SK-N-SH treated with all-trans-retinoic acid at 6 μM for 48 hours (cell line): Measurements from ENCODE around the gene SSNA1.

Experiments used
- RARB ChIP-seq: fragments of 250-450 bp; sonication (Bioruptor Pico); IDR thresholded peaks from 2 replicates; pipeline ENCODE4 v1.8.0; 2021; ENCODE audit warnings: mild to moderate bottlenecking, moderate library complexity
- SNAI2 ChIP-seq: fragments of 250-450 bp; sonication (Bioruptor Pico); IDR thresholded peaks from 2 replicates; pipeline ENCODE4 v1.5.0; 2020; ENCODE audit warnings: mild to moderate bottlenecking, moderate library complexity
- TCF4 ChIP-seq: fragments of 250-450 bp; sonication (Bioruptor Pico); IDR thresholded peaks from 2 replicates; pipeline ENCODE4 v1.8.0; 2021; ENCODE audit warnings: mild to moderate bottlenecking, moderate library complexity, borderline replicate concordance
- ZC3H10 ChIP-seq: fragments of 250-450 bp; sonication (Bioruptor Pico); IDR thresholded peaks from 2 replicates; pipeline ENCODE4 v1.5.1; 2021; ENCODE audit warnings: mild to moderate bottlenecking, moderate library complexity
- ZFP30 ChIP-seq: fragments of 450-650 bp; formaldehyde crosslinking; IDR thresholded peaks from 2 replicates; pipeline ENCODE4 v1.5.0; 2022; ENCODE audit warnings: mild to moderate bottlenecking, moderate library complexity
- ZNF8 ChIP-seq: fragments of 450-650 bp; formaldehyde crosslinking; IDR thresholded peaks from 2 replicates; pipeline ENCODE4 v1.5.0; 2020; ENCODE audit warnings: mild to moderate bottlenecking, moderate library complexity
- TF ChIP-seq, protein P1 (sequence below): fragments of 250-450 bp; sonication (Bioruptor Pico); IDR thresholded peaks from 2 replicates; pipeline ENCODE4 v1.8.0; 2020; ENCODE audit warnings: mild to moderate bottlenecking, moderate library complexity, borderline replicate concordance

DNA sequence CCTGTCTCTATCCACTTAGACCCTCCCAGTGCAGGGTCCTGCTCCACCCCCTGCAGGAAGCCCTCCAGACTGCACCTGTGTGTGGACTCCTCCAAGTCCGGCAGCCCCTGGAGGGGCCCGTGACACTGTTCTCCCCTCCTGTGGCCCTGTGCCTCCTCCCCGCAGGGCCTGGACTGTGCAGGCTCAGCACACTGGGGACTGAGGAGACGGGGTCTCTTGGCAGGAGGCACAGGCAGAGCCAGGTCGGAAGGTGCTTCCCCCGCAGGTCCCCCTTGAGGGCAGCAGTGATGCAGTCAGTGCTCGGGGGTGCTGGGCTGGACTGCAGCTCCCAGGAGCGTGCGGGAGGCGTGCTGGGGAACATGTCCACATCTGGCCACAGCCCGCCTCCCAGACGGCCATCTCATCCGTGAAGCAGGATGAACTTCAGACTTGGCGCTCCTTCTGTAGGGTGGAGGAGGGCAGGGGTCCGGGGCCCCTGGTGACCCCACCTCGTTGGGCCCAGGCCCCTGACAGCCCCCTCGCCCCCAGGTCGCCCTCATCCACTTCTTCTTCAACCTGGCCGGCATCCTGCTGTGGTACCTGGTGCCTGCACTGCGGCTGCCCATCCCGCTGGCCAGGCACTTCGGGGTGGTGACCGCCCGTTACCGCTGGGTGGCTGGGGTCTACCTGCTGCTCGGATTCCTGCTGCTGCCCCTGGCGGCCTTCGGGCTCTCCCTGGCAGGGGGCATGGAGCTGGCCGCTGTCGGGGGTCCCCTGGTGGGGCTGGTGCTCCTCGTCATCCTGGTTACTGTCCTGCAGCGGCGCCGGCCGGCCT lies 47.2 kb downstream of the SSNA1 start:
- TF ChIP-seq ZNF8 (no peak), SNAI2 (CRISPR knock-in tag) (no peak), TCF4 (CRISPR knock-in tag) (no peak), ZC3H10 (CRISPR knock-in tag) (no peak), ZFP30 (no peak), RARB (CRISPR knock-in tag) (no peak)
- TF ChIP-seq, protein P1, sequence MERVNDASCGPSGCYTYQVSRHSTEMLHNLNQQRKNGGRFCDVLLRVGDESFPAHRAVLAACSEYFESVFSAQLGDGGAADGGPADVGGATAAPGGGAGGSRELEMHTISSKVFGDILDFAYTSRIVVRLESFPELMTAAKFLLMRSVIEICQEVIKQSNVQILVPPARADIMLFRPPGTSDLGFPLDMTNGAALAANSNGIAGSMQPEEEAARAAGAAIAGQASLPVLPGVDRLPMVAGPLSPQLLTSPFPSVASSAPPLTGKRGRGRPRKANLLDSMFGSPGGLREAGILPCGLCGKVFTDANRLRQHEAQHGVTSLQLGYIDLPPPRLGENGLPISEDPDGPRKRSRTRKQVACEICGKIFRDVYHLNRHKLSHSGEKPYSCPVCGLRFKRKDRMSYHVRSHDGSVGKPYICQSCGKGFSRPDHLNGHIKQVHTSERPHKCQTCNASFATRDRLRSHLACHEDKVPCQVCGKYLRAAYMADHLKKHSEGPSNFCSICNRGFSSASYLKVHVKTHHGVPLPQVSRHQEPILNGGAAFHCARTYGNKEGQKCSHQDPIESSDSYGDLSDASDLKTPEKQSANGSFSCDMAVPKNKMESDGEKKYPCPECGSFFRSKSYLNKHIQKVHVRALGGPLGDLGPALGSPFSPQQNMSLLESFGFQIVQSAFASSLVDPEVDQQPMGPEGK (CRISPR knock-in tag) = no peak
